AG10803 (cell line): ENCODE results near the gene GATD1.
A peak's percentile ranks its signal among the peaks of the same experiment; 100 is the strongest.

Experiments used
- DNase-seq: peaks from one replicate; pipeline ENCODE4 v3.0.0; 2010; ENCODE audit warnings: low read depth
- H3K4me3 ChIP-seq: 2 replicates; pipeline ENCODE4 v1.5.1; 2011; ENCODE audit warnings: mild to moderate bottlenecking, low read length, control low read depth
- CTCF ChIP-seq: conservative IDR thresholded peaks from 2 replicates; pipeline ENCODE4 v1.5.1; 2011; ENCODE audit warnings: mild to moderate bottlenecking, low read length, control low read depth, inconsistent platforms

GATD1 gene

GRCh38 chr11:782264-783174 lies 5.2 kb upstream of the GATD1 start:
- no peak overlapping the region for H3K4me3 ChIP-seq
- TF ChIP-seq CTCF: no peak
- no peak for DNase-seq

DNA sequence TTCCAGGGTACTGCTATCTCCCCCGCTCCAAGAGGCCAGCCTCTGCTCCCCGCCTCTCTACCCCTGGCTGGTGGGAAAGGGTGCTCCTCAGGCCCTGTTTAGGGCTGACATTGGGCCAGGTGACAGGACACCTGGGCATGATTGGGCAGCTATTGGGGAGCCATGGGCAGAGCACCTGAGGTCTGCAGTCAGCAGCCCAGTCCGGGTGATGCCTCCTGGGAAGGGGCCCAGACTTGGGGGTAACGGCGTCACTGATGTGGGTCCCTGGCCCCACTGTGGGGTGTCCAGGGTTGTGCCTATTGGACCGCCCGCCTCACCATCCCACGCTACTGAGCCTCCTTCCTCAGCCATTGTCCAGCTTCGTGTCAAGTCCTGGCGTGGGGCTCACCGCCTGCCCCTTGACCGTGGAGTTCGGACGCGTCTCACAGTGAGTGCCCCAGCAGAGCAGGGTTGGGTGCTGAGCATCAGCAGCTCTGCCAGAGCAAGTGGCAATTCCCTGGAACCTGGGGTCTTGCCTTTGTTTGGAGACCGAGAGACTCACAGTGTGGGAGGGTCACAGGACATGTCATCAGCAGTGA lies 2.8 kb upstream of the GATD1 start:
- no peak for DNase-seq
- TF ChIP-seq CTCF: no peak
- no peak overlapping the region for H3K4me3 ChIP-seq

DNA sequence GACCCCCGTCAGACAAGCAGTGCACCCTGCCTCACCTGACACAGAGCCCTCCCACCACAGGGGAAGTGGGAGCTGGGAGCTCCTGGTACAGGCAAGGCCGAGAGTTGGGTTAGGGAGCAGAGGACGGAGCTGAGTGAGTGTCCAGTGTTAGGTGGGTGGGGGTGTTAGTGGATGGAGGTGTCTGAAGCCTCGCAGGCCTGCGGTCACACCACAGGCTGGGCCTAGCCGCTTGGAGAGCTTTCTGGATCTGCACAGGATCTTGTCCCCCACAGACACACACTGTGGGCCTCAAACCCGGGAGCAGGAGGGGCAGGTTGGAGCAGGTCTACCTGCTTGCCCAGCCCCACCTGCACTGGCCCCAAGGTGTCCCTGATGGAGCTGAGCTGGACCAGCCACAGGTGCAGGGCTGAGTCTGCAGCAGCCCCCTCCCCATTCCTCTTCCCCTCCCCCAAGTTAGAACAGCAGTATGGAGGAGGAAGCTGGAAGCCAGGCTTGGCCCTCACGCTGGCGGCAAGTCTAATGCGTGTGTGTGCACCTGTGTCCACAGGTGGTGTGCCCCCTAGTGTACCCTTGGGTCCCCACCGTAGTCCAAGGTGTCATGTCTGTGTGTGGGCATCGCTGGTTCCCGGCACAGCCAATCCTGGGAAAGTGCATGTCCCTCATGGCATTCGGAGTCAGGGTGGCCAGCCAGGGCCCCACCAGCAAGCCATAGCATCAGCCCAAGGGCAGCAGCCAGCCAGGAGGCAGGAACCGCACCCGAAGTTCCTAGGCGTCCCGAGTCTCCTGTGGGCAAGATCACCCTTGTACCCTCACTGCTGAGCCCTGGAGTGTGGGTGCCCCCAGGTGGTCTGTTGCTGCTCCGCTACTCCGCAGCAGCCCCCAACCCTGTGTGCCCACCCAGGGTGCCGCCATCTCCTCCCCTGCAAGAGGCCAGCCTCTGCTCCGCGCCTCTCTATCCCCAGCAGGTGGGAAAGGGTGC lies 2.0 kb upstream of the GATD1 start:
- no peak for TF ChIP-seq CTCF
- no peak overlapping the region for H3K4me3 ChIP-seq
- DNase-seq: no peak

DNA sequence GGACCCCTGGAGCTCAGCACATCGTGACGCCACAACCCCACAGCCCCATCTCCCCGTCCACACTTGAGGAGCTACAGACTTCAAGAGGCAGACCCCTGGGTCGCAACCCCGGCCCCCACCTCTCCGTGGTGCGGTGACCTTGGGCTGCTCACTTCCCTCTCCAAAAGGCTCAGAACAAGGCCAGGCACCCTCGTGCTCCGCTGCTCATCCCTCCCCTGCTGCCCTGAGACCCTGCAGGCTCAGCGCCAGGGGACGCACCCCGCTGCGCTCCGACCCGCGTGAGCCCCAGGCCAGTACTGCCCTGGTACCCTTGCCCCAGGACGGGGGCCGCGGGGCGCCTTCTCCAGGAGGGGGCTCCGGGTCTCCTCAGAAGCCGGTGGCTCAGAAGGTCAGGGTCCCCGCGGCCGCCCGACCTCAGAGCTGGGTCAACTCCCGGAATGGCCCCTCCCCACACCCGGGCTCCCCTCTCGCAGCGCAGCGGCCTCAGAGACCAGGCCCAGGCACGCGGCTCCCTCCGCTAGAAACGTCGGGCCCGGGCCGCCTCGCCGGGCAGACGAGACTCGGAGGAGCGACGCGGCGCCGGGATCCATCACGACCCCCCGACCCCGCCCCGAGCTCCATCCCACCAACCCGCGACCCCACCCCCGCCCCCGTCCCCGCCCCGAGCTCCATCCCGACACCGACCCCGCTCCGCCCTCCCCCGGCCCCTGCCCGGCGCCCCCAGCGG lies 563 bp downstream of the GATD1 start:
- peak overlapping the region; percentile 82 for H3K4me3 ChIP-seq
- no peak for TF ChIP-seq CTCF
- no peak for DNase-seq

- peak overlapping the region; percentile 82 for H3K4me3 ChIP-seq
- DNase-seq: no peak
- no peak for TF ChIP-seq CTCF
Observed at GRCh38 chr11:776263-776560, 1.1 kb downstream of the GATD1 start.

- peak; percentile 22 for DNase-seq
- H3K4me3 ChIP-seq: peak overlapping the region; percentile 82
- TF ChIP-seq CTCF: no peak
Observed at GRCh38 chr11:774873-775592, 2.3 kb downstream of the GATD1 start.
